Measurements from ENCODE around the gene LARGE1. TPM values are rescaled to one million over a fixed set of nuclear protein-coding genes. Genes with fewer than 3 reads are reported as not detected.

Gene LARGE1
- total and polyA plus RNA-seq, 2 of the 8 experiments (the other 6 are each of a cell fraction or from before 2014, with no cell fraction given): 43.7 to 83.0 TPM

- no peak overlapping the region for H4K8ac ChIP-seq (ENCODE audit: extremely low read depth, insufficient read depth, low read length)
- POLR2A ChIA-PET (ENCODE audit: partially characterized antibody): no interaction called here
- TF ChIP-seq BACH1 (IDR thresholded peaks at IDR 0.05; ENCODE audit: low read length) (0 out of 2 replicates have a peak, but pooled peaks have one; percentile 16), RBBP5 (IDR thresholded peaks at IDR 0.05; ENCODE audit: borderline replicate concordance, low read depth, low read length) (no peak)
- H3K4ac ChIP-seq (replicated peaks; ENCODE audit: insufficient read length, low read depth, low read length): no peak overlapping the region
- CTCF ChIA-PET (ENCODE audit: partially characterized antibody): interaction anchor here (0.7 to 1.3 kb wide), 3 partner anchors 23 to 136 kb away, joined by 3 to 4 read pairs (median 3); no protein-coding TSS in a partner anchor
- H3K4me3 ChIP-seq (ENCODE audit: extremely low read depth in 1 of 4, insufficient read depth in 2 of 4, low read depth in 3 of 4, low read length in 4 of 4): no peak overlapping the region
- H3K27ac ChIP-seq (ENCODE audit: low read depth, low read length): no peak overlapping the region
- H4K5ac ChIP-seq (ENCODE audit: insufficient read length, low read depth, low read length): no peak overlapping the region
- H2BK5ac ChIP-seq (ENCODE audit: low read depth, low read length): no peak overlapping the region
- no peaks in the 10 kb centered on the region for H3K79me2 ChIP-seq (ENCODE audit: control insufficient read depth in 1 of 2, insufficient read depth in 2 of 2, low read length in 2 of 2)
- H3K36me3 ChIP-seq (ENCODE audit: control insufficient read depth in 2 of 4, insufficient read depth in 4 of 4, low read length in 3 of 4): no peaks in the 10 kb centered on the region
- H2AK5ac ChIP-seq (ENCODE audit: low read depth, low read length): no peak overlapping the region
- no peaks in the 10 kb centered on the region for H3K79me1 ChIP-seq (ENCODE audit: low read depth, low read length)
- no peak overlapping the region for H2BK20ac ChIP-seq (ENCODE audit: low read length)
- WGBS, 2 experiments (ENCODE audit: extremely low coverage in 1 of 2, insufficient coverage in 1 of 2, insufficient read length in 1 of 2, insufficient replicate concordance in 2 of 2, low coverage in 1 of 2, low lambda C conversion rate in 2 of 2, missing lambda C conversion rate in 1 of 2): 90% methylated on average over 7 of the region's 7 CpGs; no CpG with 5 or more reads in 1 of the 2 experiments
- no peaks in the 10 kb centered on the region for H3K23me2 ChIP-seq (ENCODE audit: low read depth, low read length)
- no peak overlapping the region for H2BK120ac ChIP-seq (replicated peaks; ENCODE audit: low read depth, low read length)
- no peak for DNase-seq (ENCODE audit: low read depth in 1 of 2, low spot score in 2 of 2)
- no peak overlapping the region for H3K9ac ChIP-seq (replicated peaks in 1 of 4; ENCODE audit: extremely low read depth in 1 of 4, low read depth in 3 of 4, low read length in 3 of 4)
- H2BK12ac ChIP-seq (ENCODE audit: low read depth, low read length): no peak overlapping the region
- H3K18ac ChIP-seq (ENCODE audit: extremely low read depth, low read length): no peak overlapping the region
- H3K14ac ChIP-seq (ENCODE audit: insufficient read length): no peak overlapping the region
- no peak overlapping the region for H3K23ac ChIP-seq (ENCODE audit: insufficient read length)
- peaks cover 0 to 7% (median 2%) of the 10 kb centered on the region in 4 experiments; a peak in 3 of 7 replicates for H3K4me1 ChIP-seq (replicated peaks in 1 of 4; ENCODE audit: control insufficient read depth in 3 of 4, insufficient read depth in 4 of 4, low read length in 3 of 4)
- H3K56ac ChIP-seq (replicated peaks; ENCODE audit: insufficient read length, low read depth, low read length): no peak overlapping the region
- H4K20me1 ChIP-seq (replicated peaks in 1 of 2; ENCODE audit: control insufficient read depth in 1 of 2, insufficient read depth in 2 of 2, low read length in 2 of 2): no peaks in the 10 kb centered on the region
- no peak for FAIRE-seq
- no peak overlapping the region for H2AFZ ChIP-seq (ENCODE audit: low read length)
- H4K91ac ChIP-seq (replicated peaks; ENCODE audit: insufficient read length, low read length): no peak overlapping the region
- no peak overlapping the region for H3K4me2 ChIP-seq (ENCODE audit: insufficient read depth in 1 of 2, low read depth in 2 of 2, low read length in 2 of 2)
- H3K9me3 ChIP-seq (ENCODE audit: insufficient read depth in 2 of 2, low read depth in 1 of 2, low read length in 1 of 2): no peaks in the 10 kb centered on the region
- no peak overlapping the region for H2BK15ac ChIP-seq (ENCODE audit: low read length)
- H3K27me3 ChIP-seq (replicated peaks in 1 of 4; ENCODE audit: control insufficient read depth in 3 of 4, extremely low read depth in 1 of 4, insufficient read depth in 3 of 4, low read length in 3 of 4): no peaks in the 10 kb centered on the region
Observed at GRCh38 chr22:33438273-33438672, 482.0 kb downstream of the LARGE1 start.
